HepG2 (cell line): Measurements from ENCODE around the gene YBX2. TPM values are rescaled to one million over a fixed set of nuclear protein-coding genes. Genes with fewer than 3 reads are reported as not detected.
A peak's percentile ranks its signal among the peaks of the same experiment; 100 is the strongest.

Source experiments
- CHD2 ChIP-seq: IDR thresholded peaks from 2 replicates; pipeline ENCODE4 v1.6.1; 2011; ENCODE audit warnings: low read depth, low read length, improper control_type of control experiment
- CTCF ChIP-seq: sonication (generic); formaldehyde crosslinking; IDR thresholded peaks from 2 replicates; pipeline ENCODE4 v1.5.0; 2020; ENCODE audit warnings: mild to moderate bottlenecking, missing genetic modification reagents, moderate library complexity
- DMAP1 ChIP-seq: IDR thresholded peaks from 2 replicates; pipeline ENCODE4 v1.6.1; 2016
- EP300 ChIP-seq, 3 experiments: sonication (generic) in 1 of 3; formaldehyde crosslinking in 1 of 3; IDR thresholded peaks; 2 replicates each; pipeline versions ENCODE4 v1.5.1 to v1.6.1; 2011 to 2020; ENCODE audit warnings: low read depth in 2 of 3, low read length in 2 of 3, borderline replicate concordance in 1 of 3, improper control_type of control experiment in 1 of 3, mild to moderate bottlenecking in 1 of 3, missing genetic modification reagents in 1 of 3, moderate library complexity in 1 of 3
- FIP1L1 ChIP-seq: fragments of 200-400 bp; formaldehyde crosslinking; IDR thresholded peaks from 2 replicates; pipeline ENCODE4 v1.6.1; 2018; ENCODE audit warnings: low read depth, mild to moderate bottlenecking, low read length, moderate library complexity, borderline replicate concordance; ENCODE audit not compliant: insufficient read depth
- MAFG ChIP-seq: sonication (generic); formaldehyde crosslinking; IDR thresholded peaks from 2 replicates; pipeline ENCODE4 v1.5.1; 2020; ENCODE audit warnings: mild to moderate bottlenecking, missing genetic modification reagents
- MXD4 ChIP-seq: IDR thresholded peaks from 2 replicates; pipeline ENCODE4 v1.6.1; 2016; ENCODE audit warnings: mild to moderate bottlenecking, missing biosample characterization, missing genetic modification reagents
- PCBP2 ChIP-seq: fragments of 200-400 bp; formaldehyde crosslinking; optimal IDR thresholded peaks from 2 replicates; pipeline ENCODE3; 2018; ENCODE audit warnings: low read length, low read depth; ENCODE audit not compliant: poor library complexity, severe bottlenecking
- PHF21A ChIP-seq: sonication (generic); formaldehyde crosslinking; IDR thresholded peaks from 2 replicates; pipeline ENCODE4 v1.5.0; 2020; ENCODE audit warnings: mild to moderate bottlenecking, missing genetic modification reagents
- POLR2G ChIP-seq: fragments of 200-400 bp; formaldehyde crosslinking; IDR thresholded peaks from 2 replicates; pipeline ENCODE4 v1.6.1; 2018; ENCODE audit warnings: mild to moderate bottlenecking, low read depth, low read length, moderate library complexity
- RXRA ChIP-seq: sonication (generic); formaldehyde crosslinking; IDR thresholded peaks from 2 replicates; pipeline ENCODE4 v1.5.1; 2020; ENCODE audit warnings: missing genetic modification reagents
- SNRNP70 ChIP-seq: fragments of 200-400 bp; formaldehyde crosslinking; IDR thresholded peaks from 2 replicates; pipeline ENCODE4 v1.6.1; 2017; ENCODE audit warnings: mild to moderate bottlenecking, low read depth, low read length, moderate library complexity
- TAF1 ChIP-seq: sonication (generic); formaldehyde crosslinking; IDR thresholded peaks from 2 replicates; pipeline ENCODE4 v1.4.0; 2020; ENCODE audit warnings: missing genetic modification reagents
- TFAP4 ChIP-seq: sonication (generic); IDR thresholded peaks from 2 replicates; pipeline ENCODE4 v1.6.1; 2016; ENCODE audit warnings: low read depth, borderline replicate concordance
- TFDP1 ChIP-seq: IDR thresholded peaks from 2 replicates; pipeline ENCODE4 v1.6.1; 2016; ENCODE audit warnings: missing compliant biosample characterization, missing genetic modification reagents, borderline replicate concordance
- THAP8 ChIP-seq: sonication (generic); formaldehyde crosslinking; IDR thresholded peaks from 2 replicates; pipeline ENCODE4 v1.5.1; 2020; ENCODE audit warnings: missing genetic modification reagents, mild to moderate bottlenecking, borderline replicate concordance
- ZBTB44 ChIP-seq: sonication (generic); formaldehyde crosslinking; IDR thresholded peaks from 2 replicates; pipeline ENCODE4 v1.4.0; 2020; ENCODE audit warnings: missing genetic modification reagents
- ZFP36L1 ChIP-seq: sonication (generic); formaldehyde crosslinking; IDR thresholded peaks from 2 replicates; pipeline ENCODE4 v1.8.0; 2022; ENCODE audit warnings: mild to moderate bottlenecking, missing genetic modification reagents, moderate library complexity
- ZNF18 ChIP-seq: sonication (generic); formaldehyde crosslinking; IDR thresholded peaks from 2 replicates; pipeline ENCODE4 v1.8.0; 2022; ENCODE audit warnings: mild to moderate bottlenecking, missing genetic modification reagents; ENCODE audit not compliant: insufficient replicate concordance
- polyA plus RNA-seq, 8 experiments: library from polyadenylated mRNA; depleted of rRNA in 3 of 8; stranded (reverse) in 7 of 8; unstranded in 1 of 8; fragments of >200 nt; fragmentation: Illumina TruSeq in 4 of 8; extraction: Trizol in 4 of 8; gene quantifications; 2 replicates each; pipeline versions ENCODE4 v1.2.1 to v1.2.3, GENCODE V29; 2011 to 2016; ENCODE audit warnings: low read depth in 4 of 8, missing spikeins in 1 of 8, mixed read lengths in 1 of 8; ENCODE audit not compliant: insufficient read depth in 1 of 8
- total RNA-seq, 5 experiments: library from RNA; depleted of rRNA; stranded (reverse); fragments of >200 nt; fragmentation: Illumina TruSeq; extraction: Trizol; gene quantifications; 2 replicates each; pipeline ENCODE4 v1.2.3, GENCODE V29; 2016; ENCODE audit warnings: low read depth in 1 of 5

Gene YBX2
- total and polyA plus RNA-seq, 2 of the 13 experiments (the other 11 are each of a cell fraction or from before 2014, with no cell fraction given): 0.12 to 0.22 TPM

- no peak for TF ChIP-seq MAFG
- 0 out of 2 replicates have a peak, but pooled peaks have one; percentile 59 for TF ChIP-seq ZFP36L1 (CRISPR knock-in tag)
- no peak for TF ChIP-seq FIP1L1
- TF ChIP-seq TFDP1 (CRISPR knock-in tag): peak; percentile 79; the same call in 1 of the 2 replicates
- TF ChIP-seq MXD4: peak; percentile 64; the same call in 1 of the 2 replicates
- 0 out of 2 replicates have a peak, but pooled peaks have one; percentile 26 for TF ChIP-seq THAP8
- TF ChIP-seq CTCF (CRISPR knock-in tag): no peak
- no peak for TF ChIP-seq EP300 (IDR thresholded peaks at IDR 0.05; ENCODE audit: low read depth in 2 of 2, low read length in 2 of 2)
- TF ChIP-seq EP300 (CRISPR knock-in tag; IDR thresholded peaks at IDR 0.05; ENCODE audit: borderline replicate concordance): no peak
- TF ChIP-seq PHF21A (CRISPR knock-in tag): peak; percentile 45; the same call in 1 of the 2 replicates
- TF ChIP-seq CHD2: peak; percentile 86
- TF ChIP-seq ZNF18: no peak
- TF ChIP-seq ZBTB44 (CRISPR knock-in tag): no peak
- TF ChIP-seq TAF1 (CRISPR knock-in tag): peak; percentile 15; the same call in 1 of the 2 replicates
- TF ChIP-seq SNRNP70: no peak
- TF ChIP-seq DMAP1 (CRISPR knock-in tag): 0 out of 2 replicates have a peak, but pooled peaks have one; percentile 13
- 0 out of 2 replicates have a peak, but pooled peaks have one; percentile 28 for TF ChIP-seq POLR2G
- TF ChIP-seq TFAP4: 0 out of 2 replicates have a peak, but pooled peaks have one; percentile 8
- TF ChIP-seq RXRA: peak; percentile 4; the same call in 1 of the 2 replicates
- no peak for TF ChIP-seq PCBP2
These were observed 13.1 kb downstream of the YBX2 start, which contains the start of gene SLC2A4 (continued) for GRCh38 chr17:7281074-7281952.
